ENCODE data around the gene AMER1. TPM values are rescaled to one million over a fixed set of nuclear protein-coding genes. Genes with fewer than 3 reads are reported as not detected.
"Not testable (repeated sequence)": the region's sequence is repeated elsewhere in the genome, so short reads cannot be mapped to it uniquely, and the experiment has no call there.

The AMER1 gene
- total RNA-seq, 1 experiment from 2014 or later, result 3.9 TPM

- Histone ChIP-seq H2AFZ (ENCODE audit: low read length) (no peak overlapping the region), H3K4me1 (ENCODE audit: insufficient read depth, low read length) (no peaks in the 10 kb centered on the region), H3K27ac (ENCODE audit: low read length) (no peak overlapping the region), H3K9ac (ENCODE audit: low read length) (no peak overlapping the region), H3K79me2 (ENCODE audit: low read length) (no peaks in the 10 kb centered on the region), H3K9me2 (replicated peaks; ENCODE audit: low read length) (no peaks in the 10 kb centered on the region), H3K27me3 (ENCODE audit: low read length) (no peaks in the 10 kb centered on the region), H3K36me3 (ENCODE audit: low read depth, low read length) (no peaks in the 10 kb centered on the region), H3K9me3 (ENCODE audit: low read length) (no peaks in the 10 kb centered on the region), H4K20me1 (ENCODE audit: low read length) (no peaks in the 10 kb centered on the region), H3K4me3 (ENCODE audit: low read length) (no peak overlapping the region), H3F3A (ENCODE audit: low read length, unreplicated experiment) (no peaks in the 10 kb centered on the region), H3K4me2 (ENCODE audit: low read length) (no peak overlapping the region)
- no TSS peak for BruUV-seq (replicated peaks)
- POLR2A ChIA-PET (ENCODE audit: unreplicated experiment), result no interaction called here
- DNase-seq (no peak), ATAC-seq (no peak)
- CTCF ChIA-PET, result no interaction called here
- intact Hi-C loops (cut with micrococcal nuclease), result no loop called here
- TF ChIP-seq EZH2 (IDR thresholded peaks at IDR 0.05; ENCODE audit: low read length, unreplicated experiment) (no peak), EZH2phosphoT487 (IDR thresholded peaks at IDR 0.05; ENCODE audit: borderline replicate concordance, low read length) (no peak)
- TF ChIP-seq, protein P1, sequence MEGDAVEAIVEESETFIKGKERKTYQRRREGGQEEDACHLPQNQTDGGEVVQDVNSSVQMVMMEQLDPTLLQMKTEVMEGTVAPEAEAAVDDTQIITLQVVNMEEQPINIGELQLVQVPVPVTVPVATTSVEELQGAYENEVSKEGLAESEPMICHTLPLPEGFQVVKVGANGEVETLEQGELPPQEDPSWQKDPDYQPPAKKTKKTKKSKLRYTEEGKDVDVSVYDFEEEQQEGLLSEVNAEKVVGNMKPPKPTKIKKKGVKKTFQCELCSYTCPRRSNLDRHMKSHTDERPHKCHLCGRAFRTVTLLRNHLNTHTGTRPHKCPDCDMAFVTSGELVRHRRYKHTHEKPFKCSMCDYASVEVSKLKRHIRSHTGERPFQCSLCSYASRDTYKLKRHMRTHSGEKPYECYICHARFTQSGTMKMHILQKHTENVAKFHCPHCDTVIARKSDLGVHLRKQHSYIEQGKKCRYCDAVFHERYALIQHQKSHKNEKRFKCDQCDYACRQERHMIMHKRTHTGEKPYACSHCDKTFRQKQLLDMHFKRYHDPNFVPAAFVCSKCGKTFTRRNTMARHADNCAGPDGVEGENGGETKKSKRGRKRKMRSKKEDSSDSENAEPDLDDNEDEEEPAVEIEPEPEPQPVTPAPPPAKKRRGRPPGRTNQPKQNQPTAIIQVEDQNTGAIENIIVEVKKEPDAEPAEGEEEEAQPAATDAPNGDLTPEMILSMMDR (conservative IDR thresholded peaks at IDR 0.05; ENCODE audit: low read depth, low read length), result no peak
Observed at GRCh38 chrX:64218023-64218422, 12.5 kb upstream of the AMER1 start.

- H3K9me3 ChIP-seq (ENCODE audit: low read length); intact Hi-C loops (cut with micrococcal nuclease); H3K9ac ChIP-seq (ENCODE audit: low read length); H3K4me3 ChIP-seq (ENCODE audit: low read length); H3K27ac ChIP-seq (ENCODE audit: low read length); H3K36me3 ChIP-seq (ENCODE audit: low read depth, low read length); H3F3A ChIP-seq (ENCODE audit: low read length, unreplicated experiment); BruUV-seq (replicated peaks); POLR2A ChIA-PET (ENCODE audit: unreplicated experiment); H3K9me2 ChIP-seq (replicated peaks; ENCODE audit: low read length); H3K4me1 ChIP-seq (ENCODE audit: insufficient read depth, low read length); H3K27me3 ChIP-seq (ENCODE audit: low read length); CTCF ChIA-PET; DNase-seq; ATAC-seq; H2AFZ ChIP-seq (ENCODE audit: low read length); H3K4me2 ChIP-seq (ENCODE audit: low read length); H4K20me1 ChIP-seq (ENCODE audit: low read length); H3K79me2 ChIP-seq (ENCODE audit: low read length): not testable (repeated sequence)
Observed at GRCh38 chrX:64213989-64214388, 8.5 kb upstream of the AMER1 start.

GRCh38 chrX:64206556-64207162, 1.2 kb upstream of the AMER1 start:
- H3K27me3 ChIP-seq (ENCODE audit: low read length), result no peaks in the 10 kb centered on the region
- no TSS peak for BruUV-seq (replicated peaks)
- no peak for ATAC-seq
- peak overlapping the region; percentile 88 for H3K27ac ChIP-seq (ENCODE audit: low read length)
- peaks cover 20% of the 10 kb centered on the region for H3K79me2 ChIP-seq (ENCODE audit: low read length)
- no peak for DNase-seq
- H3K9me2 ChIP-seq (replicated peaks; ENCODE audit: low read length), result no peaks in the 10 kb centered on the region
- no peaks in the 10 kb centered on the region for H3F3A ChIP-seq (ENCODE audit: low read length, unreplicated experiment)
- POLR2A ChIA-PET (ENCODE audit: unreplicated experiment), result no interaction called here
- no peaks in the 10 kb centered on the region for H4K20me1 ChIP-seq (ENCODE audit: low read length)
- TF ChIP-seq EZH2 (IDR thresholded peaks at IDR 0.05; ENCODE audit: low read length, unreplicated experiment), result no peak
- TF ChIP-seq, protein P1 (conservative IDR thresholded peaks at IDR 0.05; ENCODE audit: low read depth, low read length), result no peak
- no peak for TF ChIP-seq EZH2phosphoT487 (IDR thresholded peaks at IDR 0.05; ENCODE audit: borderline replicate concordance, low read length)
- peaks cover 17% of the 10 kb centered on the region for H3K4me1 ChIP-seq (ENCODE audit: insufficient read depth, low read length)
- H3K9ac ChIP-seq (ENCODE audit: low read length), result peak overlapping the region; percentile 86
- peak overlapping the region; percentile 88 for H3K4me3 ChIP-seq (ENCODE audit: low read length)
- H3K36me3 ChIP-seq (ENCODE audit: low read depth, low read length), result no peaks in the 10 kb centered on the region
- CTCF ChIA-PET, result interaction anchor here (0.6 kb wide), 1 partner anchor 828 kb away, joined by 3 read pairs; the partner anchor contains the start of gene ZC3H12B
- intact Hi-C loops (cut with micrococcal nuclease), result loop anchor here (5.0 kb wide), 1 partner anchor 186 kb away; no protein-coding TSS in a partner anchor
- peak overlapping the region; percentile 95 for H3K4me2 ChIP-seq (ENCODE audit: low read length)
- no peaks in the 10 kb centered on the region for H3K9me3 ChIP-seq (ENCODE audit: low read length)
- peak overlapping the region; percentile 98 for H2AFZ ChIP-seq (ENCODE audit: low read length)

Data from PC-3 (cell line).